K562 (cell line): ENCODE results near the gene SCMH1. TPM values are rescaled to one million over a fixed set of nuclear protein-coding genes. Genes with fewer than 3 reads are reported as not detected.

Experiments
- EGR1 ChIP-seq: fragments of 450-650 bp; conservative IDR thresholded peaks from 2 replicates; pipeline ENCODE4 v1.6.1; 2017; ENCODE audit warnings: mild to moderate bottlenecking
- MYBL2 ChIP-seq, 2 experiments: fragments of 450-650 bp in 1 of 2; sonication (generic) in 1 of 2; formaldehyde crosslinking in 1 of 2; IDR thresholded peaks; 2 replicates each; pipeline versions ENCODE4 v1.6.1 to v1.8.1; 2017 to 2022; ENCODE audit warnings: borderline replicate concordance in 1 of 2, inconsistent platforms in 1 of 2, low read depth in 1 of 2, mild to moderate bottlenecking in 1 of 2, missing genetic modification reagents in 1 of 2, moderate library complexity in 1 of 2
- PHF20 ChIP-seq: fragments of 450-650 bp; IDR thresholded peaks from 2 replicates; pipeline ENCODE4 v1.6.1; 2018; ENCODE audit not compliant: partially characterized antibody
- PHF21A ChIP-seq: fragments of 450-650 bp; IDR thresholded peaks from 2 replicates; pipeline ENCODE4 v1.6.1; 2017; ENCODE audit warnings: low read depth, borderline replicate concordance
- RBM14 ChIP-seq: fragments of 200-400 bp; formaldehyde crosslinking; IDR thresholded peaks from 2 replicates; pipeline ENCODE4 v1.6.1; 2018; ENCODE audit warnings: low read depth, mild to moderate bottlenecking, low read length, moderate library complexity, borderline replicate concordance; ENCODE audit not compliant: insufficient read depth
- RBM34 ChIP-seq: fragments of 200-400 bp; formaldehyde crosslinking; IDR thresholded peaks from 2 replicates; pipeline ENCODE4 v1.6.1; 2018; ENCODE audit warnings: low read length, borderline replicate concordance; ENCODE audit not compliant: insufficient read depth
- SIX5 ChIP-seq, 2 experiments: IDR thresholded peaks; 2 replicates each; pipeline ENCODE4 v1.6.1; 2011; ENCODE audit warnings: low read length in 2 of 2, borderline replicate concordance in 1 of 2, low read depth in 1 of 2, mild to moderate bottlenecking in 1 of 2, moderate library complexity in 1 of 2; ENCODE audit not compliant: insufficient read depth in 1 of 2
- SREBF1 ChIP-seq: fragments of 150-350 bp; IDR thresholded peaks from 2 replicates; pipeline ENCODE4 v1.6.1; 2014; ENCODE audit warnings: antibody characterized with exemption, low read depth, low read length, borderline replicate concordance
- STAT5A ChIP-seq: IDR thresholded peaks from 2 replicates; pipeline ENCODE4 v1.6.1; 2012; ENCODE audit warnings: low read length, inconsistent platforms, borderline replicate concordance
- TAF7 ChIP-seq: fragments of 450-650 bp; IDR thresholded peaks from 2 replicates; pipeline ENCODE4 v1.6.1; 2016; ENCODE audit warnings: missing genetic modification characterization, missing compliant biosample characterization
- TCF3 ChIP-seq: sonication (generic); formaldehyde crosslinking; IDR thresholded peaks from 2 replicates; pipeline ENCODE4 v1.4.0; 2020; ENCODE audit warnings: mild to moderate bottlenecking, missing genetic modification reagents
- ZNF121 ChIP-seq: sonication (generic); formaldehyde crosslinking; conservative IDR thresholded peaks from 2 replicates; pipeline ENCODE4 v1.8.0; 2022; ENCODE audit warnings: missing genetic modification reagents
- ZNF77 ChIP-seq: fragments of 250-450 bp; sonication (Bioruptor Pico); IDR thresholded peaks from 2 replicates; pipeline ENCODE4 v1.5.0; 2020
- polyA plus RNA-seq, 8 experiments: library from polyadenylated mRNA; depleted of rRNA in 4 of 8; stranded (reverse) in 5 of 8; unstranded in 3 of 8; fragments of >200 nt; fragmentation: Nextera tagmentation in 2 of 8; fragmentation: Illumina TruSeq in 1 of 8; extraction: Ambion mirVana in 2 of 8; extraction: Trizol in 1 of 8; gene quantifications; 2 replicates each; pipeline versions ENCODE4 v1.2.1 to v1.2.3, GENCODE V29; 2011 to 2014; ENCODE audit warnings: inconsistent platforms in 1 of 8, missing spikeins in 1 of 8
- total RNA-seq, 7 experiments: library from RNA; depleted of rRNA in 6 of 7; stranded (reverse); fragments of >200 nt in 6 of 7; fragmentation: Illumina TruSeq in 2 of 7; extraction: Trizol in 2 of 7; gene quantifications; 2 replicates each; pipeline versions ENCODE4 v1.2.1 to v1.2.3, GENCODE V29; 2011 to 2021; ENCODE audit warnings: low replicate concordance in 1 of 7
- TF ChIP-seq, protein P1 (sequence below): sonication (generic); formaldehyde crosslinking; IDR thresholded peaks from 2 replicates; pipeline ENCODE4 v1.4.0; 2020; ENCODE audit warnings: mild to moderate bottlenecking, missing genetic modification reagents
- TF ChIP-seq, protein P2 (sequence below), 2 experiments: fragments of 450-650 bp in 1 of 2; IDR thresholded peaks; 2 replicates each; pipeline ENCODE4 v1.6.1; 2011 to 2017; ENCODE audit warnings: low read depth in 2 of 2, antibody characterized with exemption in 1 of 2, borderline replicate concordance in 1 of 2, low read length in 1 of 2, mild to moderate bottlenecking in 1 of 2, mixed read lengths in 1 of 2; ENCODE audit not compliant: control insufficient read depth in 1 of 2
- TF ChIP-seq, protein P3 (sequence below): sonication (generic); formaldehyde crosslinking; IDR thresholded peaks from 2 replicates; pipeline ENCODE4 v1.8.1; 2023; ENCODE audit warnings: mild to moderate bottlenecking, missing genetic modification reagents, moderate library complexity
- TF ChIP-seq, protein P4 (sequence below), 2 experiments: fragments of 150-350 bp in 1 of 2; IDR thresholded peaks; 2 replicates each; pipeline ENCODE4 v1.6.1; 2012 to 2016; ENCODE audit warnings: low read depth in 2 of 2, low read length in 2 of 2, mild to moderate bottlenecking in 1 of 2, moderate library complexity in 1 of 2

SCMH1 gene
- total and polyA plus RNA-seq, 9 of the 15 experiments (the other 6 are each of a cell fraction or from before 2014, with no cell fraction given) = 8.5 to 37.0 (median 26.8) TPM

DNA sequence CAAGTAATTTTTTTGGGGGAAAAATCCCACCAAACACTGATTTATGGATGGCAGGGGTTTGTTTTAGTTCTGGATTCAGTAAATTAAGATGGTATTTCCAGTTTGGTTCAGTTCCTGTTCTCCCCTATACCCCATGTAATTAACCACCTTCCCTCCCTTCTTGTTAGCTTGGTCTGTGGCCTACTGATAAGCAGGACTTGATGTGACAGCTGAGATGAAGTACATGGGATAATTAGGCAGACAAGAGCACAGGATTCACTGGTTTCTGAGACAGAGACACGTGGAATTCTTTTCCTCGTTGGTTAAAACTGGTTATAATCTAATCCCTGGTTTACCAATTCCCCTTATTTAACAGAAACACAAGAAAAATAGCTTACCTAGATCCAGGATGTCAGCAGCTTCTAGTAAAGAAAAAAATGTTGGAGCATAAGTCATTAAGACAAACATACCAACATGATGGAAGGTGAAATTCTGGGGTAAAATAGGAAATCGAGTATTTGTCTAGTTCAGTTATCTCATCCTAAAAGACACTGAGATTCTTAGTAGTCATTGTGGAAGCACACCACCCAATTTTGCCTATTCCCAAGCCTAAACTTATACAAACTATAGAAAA lies 81.5 kb downstream of the SCMH1 start (continued):
- TF ChIP-seq STAT5A = peak; percentile 89
- TF ChIP-seq EGR1 = no peak
- TF ChIP-seq MYBL2 (IDR thresholded peaks at IDR 0.05; ENCODE audit: low read depth) = no peak
- no peak for TF ChIP-seq MYBL2 (CRISPR knock-in tag; IDR thresholded peaks at IDR 0.05; ENCODE audit: borderline replicate concordance)
- TF ChIP-seq, protein P1, sequence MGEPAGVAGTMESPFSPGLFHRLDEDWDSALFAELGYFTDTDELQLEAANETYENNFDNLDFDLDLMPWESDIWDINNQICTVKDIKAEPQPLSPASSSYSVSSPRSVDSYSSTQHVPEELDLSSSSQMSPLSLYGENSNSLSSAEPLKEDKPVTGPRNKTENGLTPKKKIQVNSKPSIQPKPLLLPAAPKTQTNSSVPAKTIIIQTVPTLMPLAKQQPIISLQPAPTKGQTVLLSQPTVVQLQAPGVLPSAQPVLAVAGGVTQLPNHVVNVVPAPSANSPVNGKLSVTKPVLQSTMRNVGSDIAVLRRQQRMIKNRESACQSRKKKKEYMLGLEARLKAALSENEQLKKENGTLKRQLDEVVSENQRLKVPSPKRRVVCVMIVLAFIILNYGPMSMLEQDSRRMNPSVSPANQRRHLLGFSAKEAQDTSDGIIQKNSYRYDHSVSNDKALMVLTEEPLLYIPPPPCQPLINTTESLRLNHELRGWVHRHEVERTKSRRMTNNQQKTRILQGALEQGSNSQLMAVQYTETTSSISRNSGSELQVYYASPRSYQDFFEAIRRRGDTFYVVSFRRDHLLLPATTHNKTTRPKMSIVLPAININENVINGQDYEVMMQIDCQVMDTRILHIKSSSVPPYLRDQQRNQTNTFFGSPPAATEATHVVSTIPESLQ = no peak
- TF ChIP-seq SIX5 (IDR thresholded peaks at IDR 0.05; ENCODE audit: borderline replicate concordance in 1 of 2, insufficient read depth in 1 of 2, low read depth in 1 of 2, low read length in 2 of 2) = no peak
- no peak for TF ChIP-seq SREBF1
- TF ChIP-seq PHF20 = no peak
- no peak for TF ChIP-seq ZNF77 (CRISPR knock-in tag)
- TF ChIP-seq, protein P2, sequence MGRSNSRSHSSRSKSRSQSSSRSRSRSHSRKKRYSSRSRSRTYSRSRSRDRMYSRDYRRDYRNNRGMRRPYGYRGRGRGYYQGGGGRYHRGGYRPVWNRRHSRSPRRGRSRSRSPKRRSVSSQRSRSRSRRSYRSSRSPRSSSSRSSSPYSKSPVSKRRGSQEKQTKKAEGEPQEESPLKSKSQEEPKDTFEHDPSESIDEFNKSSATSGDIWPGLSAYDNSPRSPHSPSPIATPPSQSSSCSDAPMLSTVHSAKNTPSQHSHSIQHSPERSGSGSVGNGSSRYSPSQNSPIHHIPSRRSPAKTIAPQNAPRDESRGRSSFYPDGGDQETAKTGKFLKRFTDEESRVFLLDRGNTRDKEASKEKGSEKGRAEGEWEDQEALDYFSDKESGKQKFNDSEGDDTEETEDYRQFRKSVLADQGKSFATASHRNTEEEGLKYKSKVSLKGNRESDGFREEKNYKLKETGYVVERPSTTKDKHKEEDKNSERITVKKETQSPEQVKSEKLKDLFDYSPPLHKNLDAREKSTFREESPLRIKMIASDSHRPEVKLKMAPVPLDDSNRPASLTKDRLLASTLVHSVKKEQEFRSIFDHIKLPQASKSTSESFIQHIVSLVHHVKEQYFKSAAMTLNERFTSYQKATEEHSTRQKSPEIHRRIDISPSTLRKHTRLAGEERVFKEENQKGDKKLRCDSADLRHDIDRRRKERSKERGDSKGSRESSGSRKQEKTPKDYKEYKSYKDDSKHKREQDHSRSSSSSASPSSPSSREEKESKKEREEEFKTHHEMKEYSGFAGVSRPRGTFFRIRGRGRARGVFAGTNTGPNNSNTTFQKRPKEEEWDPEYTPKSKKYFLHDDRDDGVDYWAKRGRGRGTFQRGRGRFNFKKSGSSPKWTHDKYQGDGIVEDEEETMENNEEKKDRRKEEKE (IDR thresholded peaks at IDR 0.05; ENCODE audit: borderline replicate concordance in 1 of 2, control insufficient read depth in 1 of 2, low read depth in 2 of 2, low read length in 1 of 2) = no peak
- TF ChIP-seq, protein P3, sequence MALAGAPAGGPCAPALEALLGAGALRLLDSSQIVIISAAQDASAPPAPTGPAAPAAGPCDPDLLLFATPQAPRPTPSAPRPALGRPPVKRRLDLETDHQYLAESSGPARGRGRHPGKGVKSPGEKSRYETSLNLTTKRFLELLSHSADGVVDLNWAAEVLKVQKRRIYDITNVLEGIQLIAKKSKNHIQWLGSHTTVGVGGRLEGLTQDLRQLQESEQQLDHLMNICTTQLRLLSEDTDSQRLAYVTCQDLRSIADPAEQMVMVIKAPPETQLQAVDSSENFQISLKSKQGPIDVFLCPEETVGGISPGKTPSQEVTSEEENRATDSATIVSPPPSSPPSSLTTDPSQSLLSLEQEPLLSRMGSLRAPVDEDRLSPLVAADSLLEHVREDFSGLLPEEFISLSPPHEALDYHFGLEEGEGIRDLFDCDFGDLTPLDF = no peak
- no peak for TF ChIP-seq PHF21A
- TF ChIP-seq RBM34 = no peak
- TF ChIP-seq, protein P4, sequence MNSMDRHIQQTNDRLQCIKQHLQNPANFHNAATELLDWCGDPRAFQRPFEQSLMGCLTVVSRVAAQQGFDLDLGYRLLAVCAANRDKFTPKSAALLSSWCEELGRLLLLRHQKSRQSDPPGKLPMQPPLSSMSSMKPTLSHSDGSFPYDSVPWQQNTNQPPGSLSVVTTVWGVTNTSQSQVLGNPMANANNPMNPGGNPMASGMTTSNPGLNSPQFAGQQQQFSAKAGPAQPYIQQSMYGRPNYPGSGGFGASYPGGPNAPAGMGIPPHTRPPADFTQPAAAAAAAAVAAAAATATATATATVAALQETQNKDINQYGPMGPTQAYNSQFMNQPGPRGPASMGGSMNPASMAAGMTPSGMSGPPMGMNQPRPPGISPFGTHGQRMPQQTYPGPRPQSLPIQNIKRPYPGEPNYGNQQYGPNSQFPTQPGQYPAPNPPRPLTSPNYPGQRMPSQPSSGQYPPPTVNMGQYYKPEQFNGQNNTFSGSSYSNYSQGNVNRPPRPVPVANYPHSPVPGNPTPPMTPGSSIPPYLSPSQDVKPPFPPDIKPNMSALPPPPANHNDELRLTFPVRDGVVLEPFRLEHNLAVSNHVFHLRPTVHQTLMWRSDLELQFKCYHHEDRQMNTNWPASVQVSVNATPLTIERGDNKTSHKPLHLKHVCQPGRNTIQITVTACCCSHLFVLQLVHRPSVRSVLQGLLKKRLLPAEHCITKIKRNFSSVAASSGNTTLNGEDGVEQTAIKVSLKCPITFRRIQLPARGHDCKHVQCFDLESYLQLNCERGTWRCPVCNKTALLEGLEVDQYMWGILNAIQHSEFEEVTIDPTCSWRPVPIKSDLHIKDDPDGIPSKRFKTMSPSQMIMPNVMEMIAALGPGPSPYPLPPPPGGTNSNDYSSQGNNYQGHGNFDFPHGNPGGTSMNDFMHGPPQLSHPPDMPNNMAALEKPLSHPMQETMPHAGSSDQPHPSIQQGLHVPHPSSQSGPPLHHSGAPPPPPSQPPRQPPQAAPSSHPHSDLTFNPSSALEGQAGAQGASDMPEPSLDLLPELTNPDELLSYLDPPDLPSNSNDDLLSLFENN (IDR thresholded peaks at IDR 0.05; ENCODE audit: low read depth in 2 of 2, low read length in 2 of 2) = peak in 1 of 2 experiments; percentile 91; a peak in 2 of 4 replicates
- peak; percentile 97 for TF ChIP-seq TCF3 (CRISPR knock-in tag)
- no peak for TF ChIP-seq TAF7
- no peak for TF ChIP-seq RBM14
- no peak for TF ChIP-seq ZNF121 (CRISPR knock-in tag)
